Endothelial cell (in vitro differentiated cells): ENCODE measurements around the gene DR1. TPM values are rescaled to one million over a fixed set of nuclear protein-coding genes. Genes with fewer than 3 reads are reported as not detected.

ENCODE experiments used
- DNase-seq: peaks from one replicate; pipeline ENCODE4 v3.0.0; 2021; ENCODE audit warnings: low spot score
- H3K27ac Mint-ChIP-seq: one replicate; pipeline ENCODE4 v1.8.0; 2021; ENCODE audit warnings: mixed read lengths, inconsistent platforms; ENCODE audit not compliant: unreplicated experiment
- H3K27me3 Mint-ChIP-seq: one replicate; pipeline ENCODE4 v1.8.0; 2021; ENCODE audit warnings: mild to moderate bottlenecking, moderate library complexity, mixed read lengths, inconsistent platforms; ENCODE audit not compliant: unreplicated experiment
- H3K36me3 Mint-ChIP-seq: one replicate; pipeline ENCODE4 v1.8.0; 2021; ENCODE audit warnings: mild to moderate bottlenecking, low read depth, mixed read lengths, inconsistent platforms; ENCODE audit not compliant: unreplicated experiment
- H3K4me1 Mint-ChIP-seq: one replicate; pipeline ENCODE4 v1.8.0; 2021; ENCODE audit warnings: mild to moderate bottlenecking, mixed read lengths, inconsistent platforms; ENCODE audit not compliant: unreplicated experiment
- H3K4me3 Mint-ChIP-seq: one replicate; pipeline ENCODE4 v1.8.0; 2021; ENCODE audit warnings: mild to moderate bottlenecking, mixed read lengths, inconsistent platforms; ENCODE audit not compliant: unreplicated experiment
- H3K9me3 Mint-ChIP-seq: one replicate; pipeline ENCODE4 v1.8.0; 2021; ENCODE audit warnings: mixed read lengths, inconsistent platforms; ENCODE audit not compliant: unreplicated experiment
- total RNA-seq: library from RNA; stranded (reverse); fragmentation: NEBNext Ultra II Directional; extraction: Animal tissue kit (Norgen Biotek cat#: 25700); gene quantifications from one replicate; pipeline ENCODE4 v1.2.1, GENCODE V29; 2021; ENCODE audit not compliant: unreplicated experiment
- TF ChIP-seq, protein P1 (sequence below): fragments of 200-600 bp; sonication (generic); IDR thresholded peaks from one replicate; pipeline ENCODE4 v1.5.0; 2021; ENCODE audit warnings: antibody characterized with exemption; ENCODE audit not compliant: unreplicated experiment

Gene DR1
- total RNA-seq, 1 donor from 2014 or later: 47.4 TPM

DNA sequence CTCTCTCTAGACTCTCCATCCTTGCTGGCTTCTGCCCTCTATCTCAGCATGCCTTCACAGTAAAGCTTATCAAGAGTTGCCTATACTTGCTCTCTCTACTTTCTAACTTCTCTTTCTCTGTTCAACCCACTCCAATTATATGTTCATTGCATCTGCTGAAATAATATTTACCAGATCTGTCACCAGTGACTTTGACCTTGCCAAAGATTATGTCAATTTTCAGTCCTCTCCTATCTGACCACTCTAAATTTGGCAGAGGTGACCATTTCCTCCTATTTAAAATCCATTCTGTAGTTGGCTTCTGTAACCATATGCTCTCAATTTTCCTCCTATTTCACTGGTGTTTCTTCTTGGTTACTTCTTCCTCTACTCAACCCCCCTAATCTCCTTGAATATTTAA is 38.8 kb upstream of the DR1 start:
- no peaks in the 10 kb centered on the region for H3K36me3 Mint-ChIP-seq
- peaks cover 6% of the 10 kb centered on the region for H3K4me1 Mint-ChIP-seq
- DNase-seq: no peak
- TF ChIP-seq, protein P1, sequence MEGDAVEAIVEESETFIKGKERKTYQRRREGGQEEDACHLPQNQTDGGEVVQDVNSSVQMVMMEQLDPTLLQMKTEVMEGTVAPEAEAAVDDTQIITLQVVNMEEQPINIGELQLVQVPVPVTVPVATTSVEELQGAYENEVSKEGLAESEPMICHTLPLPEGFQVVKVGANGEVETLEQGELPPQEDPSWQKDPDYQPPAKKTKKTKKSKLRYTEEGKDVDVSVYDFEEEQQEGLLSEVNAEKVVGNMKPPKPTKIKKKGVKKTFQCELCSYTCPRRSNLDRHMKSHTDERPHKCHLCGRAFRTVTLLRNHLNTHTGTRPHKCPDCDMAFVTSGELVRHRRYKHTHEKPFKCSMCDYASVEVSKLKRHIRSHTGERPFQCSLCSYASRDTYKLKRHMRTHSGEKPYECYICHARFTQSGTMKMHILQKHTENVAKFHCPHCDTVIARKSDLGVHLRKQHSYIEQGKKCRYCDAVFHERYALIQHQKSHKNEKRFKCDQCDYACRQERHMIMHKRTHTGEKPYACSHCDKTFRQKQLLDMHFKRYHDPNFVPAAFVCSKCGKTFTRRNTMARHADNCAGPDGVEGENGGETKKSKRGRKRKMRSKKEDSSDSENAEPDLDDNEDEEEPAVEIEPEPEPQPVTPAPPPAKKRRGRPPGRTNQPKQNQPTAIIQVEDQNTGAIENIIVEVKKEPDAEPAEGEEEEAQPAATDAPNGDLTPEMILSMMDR: no peak
- H3K9me3 Mint-ChIP-seq: no peaks in the 10 kb centered on the region
- no peak overlapping the region for H3K27ac Mint-ChIP-seq
- no peak overlapping the region for H3K4me3 Mint-ChIP-seq
- H3K27me3 Mint-ChIP-seq: no peaks in the 10 kb centered on the region

DNA sequence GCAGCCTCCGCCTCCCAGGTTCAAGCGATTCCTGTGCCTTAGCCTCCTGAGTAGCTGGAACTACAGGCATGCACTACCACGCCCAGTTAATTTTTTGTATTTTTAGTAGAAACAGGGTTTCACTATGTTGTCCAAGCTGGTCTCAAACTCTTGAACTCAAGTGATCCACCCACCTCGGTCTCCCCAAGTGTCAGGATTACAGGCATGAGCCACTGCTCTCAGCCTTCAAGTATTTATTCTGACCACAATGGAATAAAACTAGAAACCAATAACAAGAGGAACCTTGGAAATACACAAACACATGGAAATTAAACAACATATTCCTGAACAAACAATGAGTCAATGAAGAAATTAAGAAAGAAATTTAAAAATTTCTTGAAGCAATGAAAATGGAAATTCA is 32.7 kb upstream of the DR1 start:
- Mint-ChIP-seq H3K9me3 (no peaks in the 10 kb centered on the region), H3K4me1 (no peaks in the 10 kb centered on the region), H3K36me3 (no peaks in the 10 kb centered on the region), H3K27ac (no peak overlapping the region), H3K4me3 (no peak overlapping the region), H3K27me3 (no peaks in the 10 kb centered on the region)
- TF ChIP-seq, protein P1: no peak
- DNase-seq: no peak

DNA sequence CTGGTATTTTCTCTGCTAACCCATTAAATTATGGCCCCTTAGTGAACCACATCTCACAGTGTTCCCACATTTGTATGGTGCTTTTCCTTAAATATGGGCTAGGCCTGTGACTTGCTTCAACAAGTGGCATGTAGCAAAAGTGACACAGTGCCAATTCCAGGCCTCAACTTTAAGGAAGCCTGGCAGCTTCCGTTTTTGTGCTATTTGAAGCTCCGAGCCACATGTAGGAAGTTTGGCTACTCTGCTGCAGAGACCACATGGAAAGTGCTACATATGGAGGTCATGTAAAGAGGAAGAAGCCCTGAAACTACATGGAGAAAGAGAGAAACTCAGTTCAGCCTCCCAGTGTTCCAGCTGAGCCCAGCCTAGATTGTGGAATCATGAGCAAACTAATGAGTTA is 28.5 kb upstream of the DR1 start:
- Mint-ChIP-seq H3K4me1 (no peaks in the 10 kb centered on the region), H3K27me3 (no peaks in the 10 kb centered on the region), H3K9me3 (no peaks in the 10 kb centered on the region), H3K4me3 (no peak overlapping the region), H3K27ac (no peak overlapping the region), H3K36me3 (no peaks in the 10 kb centered on the region)
- TF ChIP-seq, protein P1: no peak
- DNase-seq: no peak

DNA sequence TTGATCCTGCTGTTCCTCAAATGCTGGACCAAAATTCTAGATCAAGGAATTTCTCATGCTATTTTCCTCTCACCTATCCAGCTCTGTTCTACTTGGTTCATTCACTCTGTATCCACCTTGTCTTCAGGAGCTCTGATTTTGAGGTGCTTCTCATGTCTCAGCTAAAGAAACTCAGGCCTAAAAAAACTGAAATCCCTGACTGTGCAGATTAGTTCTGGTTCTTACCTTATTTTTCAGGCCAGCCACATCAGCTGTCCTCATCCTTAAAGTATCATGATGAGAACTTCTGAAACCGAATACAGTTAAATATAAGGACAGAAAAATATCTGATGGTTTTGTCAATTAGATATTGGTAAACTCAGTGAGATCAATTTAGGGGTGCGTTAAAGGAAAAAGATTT is 27.8 kb upstream of the DR1 start:
- no peaks in the 10 kb centered on the region for H3K27me3 Mint-ChIP-seq
- H3K9me3 Mint-ChIP-seq: no peaks in the 10 kb centered on the region
- TF ChIP-seq, protein P1: no peak
- no peak for DNase-seq
- H3K4me1 Mint-ChIP-seq: no peaks in the 10 kb centered on the region
- H3K36me3 Mint-ChIP-seq: no peaks in the 10 kb centered on the region
- H3K27ac Mint-ChIP-seq: no peak overlapping the region
- H3K4me3 Mint-ChIP-seq: no peak overlapping the region

DNA sequence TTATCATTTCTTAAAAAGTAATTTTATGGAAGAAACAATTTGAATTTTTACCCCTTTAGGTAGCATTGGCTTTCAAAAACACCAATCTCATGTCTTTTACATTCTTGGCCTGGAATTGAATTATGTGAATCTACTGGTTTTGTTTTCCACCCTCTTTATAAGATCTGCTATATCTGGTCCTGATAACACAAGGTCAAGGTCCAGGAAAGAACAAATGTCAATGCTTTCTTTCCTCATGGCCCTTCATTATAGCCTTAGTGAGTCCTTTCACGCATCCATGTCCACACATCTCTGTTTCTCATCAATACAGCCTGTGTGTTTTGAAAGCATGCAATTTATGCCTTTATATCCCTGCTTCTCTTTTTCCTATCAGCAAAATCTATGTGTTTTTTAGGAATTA is 24.0 kb upstream of the DR1 start:
- no peaks in the 10 kb centered on the region for H3K36me3 Mint-ChIP-seq
- H3K27me3 Mint-ChIP-seq: no peaks in the 10 kb centered on the region
- H3K4me1 Mint-ChIP-seq: no peaks in the 10 kb centered on the region
- no peak for DNase-seq
- TF ChIP-seq, protein P1: no peak
- H3K9me3 Mint-ChIP-seq: no peaks in the 10 kb centered on the region
- no peak overlapping the region for H3K4me3 Mint-ChIP-seq
- H3K27ac Mint-ChIP-seq: no peak overlapping the region
